HCT116 (cell line): ENCODE measurements around the gene HOXC13.

Experiments used
- JUND ChIP-seq: IDR thresholded peaks from 2 replicates; pipeline ENCODE4 v1.6.1; 2012
- RAD21 ChIP-seq: IDR thresholded peaks from 2 replicates; pipeline ENCODE4 v1.6.1; 2012; ENCODE audit warnings: low read depth, mild to moderate bottlenecking
- YY1 ChIP-seq: IDR thresholded peaks from 2 replicates; pipeline ENCODE4 v1.6.1; 2011; ENCODE audit warnings: low read length, low read depth, moderate library complexity, mild to moderate bottlenecking; ENCODE audit not compliant: insufficient replicate concordance; ENCODE audit errors: extremely low read depth
- ZNF274 ChIP-seq: fragments of 200-500 bp; sonication (Bioruptor generic); IDR thresholded peaks from 2 replicates; pipeline ENCODE4 v1.6.1; 2014; ENCODE audit warnings: mild to moderate bottlenecking, low read depth, low read length, inconsistent platforms
- TF ChIP-seq, protein P1 (sequence below), 3 experiments: fragments of 200-600 bp in 1 of 3; sonication (generic) in 1 of 3; IDR thresholded peaks in 2 of 3; conservative IDR thresholded peaks in 1 of 3; 2 replicates each; pipeline ENCODE4 v1.5.1; 2012 to 2017; ENCODE audit warnings: low read depth in 2 of 3, low read length in 2 of 3, antibody characterized with exemption in 1 of 3, borderline replicate concordance in 1 of 3, control low read depth in 1 of 3, mild to moderate bottlenecking in 1 of 3, mixed read lengths in 1 of 3, mixed run types in 1 of 3, moderate library complexity in 1 of 3; ENCODE audit not compliant: insufficient read depth in 1 of 3

DNA sequence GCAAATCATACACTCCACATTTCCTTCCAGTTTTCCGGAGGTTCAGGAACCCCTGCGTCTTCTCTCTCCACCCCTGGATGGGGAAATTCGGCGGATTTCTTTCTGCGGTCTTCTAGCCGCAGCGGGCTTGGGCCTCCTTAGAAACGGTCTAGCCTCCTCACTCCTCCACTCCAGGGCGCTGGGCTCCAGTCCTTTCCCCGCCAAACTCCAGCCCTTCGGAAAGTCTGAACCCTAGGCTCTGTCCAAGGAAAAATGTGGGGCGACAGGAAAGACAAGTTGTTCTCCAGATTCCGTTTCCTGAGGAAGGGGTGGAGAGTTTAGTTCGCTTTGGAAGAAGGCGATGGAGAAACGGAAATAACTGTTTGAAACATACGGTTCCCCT is 44.9 kb downstream of the HOXC13 start:
- TF ChIP-seq RAD21 (no peak), ZNF274 (no peak), JUND (no peak), YY1 (no peak)
- TF ChIP-seq, protein P1, sequence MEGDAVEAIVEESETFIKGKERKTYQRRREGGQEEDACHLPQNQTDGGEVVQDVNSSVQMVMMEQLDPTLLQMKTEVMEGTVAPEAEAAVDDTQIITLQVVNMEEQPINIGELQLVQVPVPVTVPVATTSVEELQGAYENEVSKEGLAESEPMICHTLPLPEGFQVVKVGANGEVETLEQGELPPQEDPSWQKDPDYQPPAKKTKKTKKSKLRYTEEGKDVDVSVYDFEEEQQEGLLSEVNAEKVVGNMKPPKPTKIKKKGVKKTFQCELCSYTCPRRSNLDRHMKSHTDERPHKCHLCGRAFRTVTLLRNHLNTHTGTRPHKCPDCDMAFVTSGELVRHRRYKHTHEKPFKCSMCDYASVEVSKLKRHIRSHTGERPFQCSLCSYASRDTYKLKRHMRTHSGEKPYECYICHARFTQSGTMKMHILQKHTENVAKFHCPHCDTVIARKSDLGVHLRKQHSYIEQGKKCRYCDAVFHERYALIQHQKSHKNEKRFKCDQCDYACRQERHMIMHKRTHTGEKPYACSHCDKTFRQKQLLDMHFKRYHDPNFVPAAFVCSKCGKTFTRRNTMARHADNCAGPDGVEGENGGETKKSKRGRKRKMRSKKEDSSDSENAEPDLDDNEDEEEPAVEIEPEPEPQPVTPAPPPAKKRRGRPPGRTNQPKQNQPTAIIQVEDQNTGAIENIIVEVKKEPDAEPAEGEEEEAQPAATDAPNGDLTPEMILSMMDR (IDR thresholded peaks at IDR 0.05 in 2 of 3, conservative IDR thresholded peaks at IDR 0.05 in 1 of 3; ENCODE audit: borderline replicate concordance in 1 of 3, insufficient read depth in 1 of 3, low read depth in 2 of 3, low read length in 2 of 3): no peak
